T-helper 9 cell (primary cell): Measurements from ENCODE around the gene LRRC59.

Source experiments
- DNase-seq: peaks from one replicate; pipeline ENCODE4 v3.0.0-alpha.2; 2020

LRRC59 gene

DNA sequence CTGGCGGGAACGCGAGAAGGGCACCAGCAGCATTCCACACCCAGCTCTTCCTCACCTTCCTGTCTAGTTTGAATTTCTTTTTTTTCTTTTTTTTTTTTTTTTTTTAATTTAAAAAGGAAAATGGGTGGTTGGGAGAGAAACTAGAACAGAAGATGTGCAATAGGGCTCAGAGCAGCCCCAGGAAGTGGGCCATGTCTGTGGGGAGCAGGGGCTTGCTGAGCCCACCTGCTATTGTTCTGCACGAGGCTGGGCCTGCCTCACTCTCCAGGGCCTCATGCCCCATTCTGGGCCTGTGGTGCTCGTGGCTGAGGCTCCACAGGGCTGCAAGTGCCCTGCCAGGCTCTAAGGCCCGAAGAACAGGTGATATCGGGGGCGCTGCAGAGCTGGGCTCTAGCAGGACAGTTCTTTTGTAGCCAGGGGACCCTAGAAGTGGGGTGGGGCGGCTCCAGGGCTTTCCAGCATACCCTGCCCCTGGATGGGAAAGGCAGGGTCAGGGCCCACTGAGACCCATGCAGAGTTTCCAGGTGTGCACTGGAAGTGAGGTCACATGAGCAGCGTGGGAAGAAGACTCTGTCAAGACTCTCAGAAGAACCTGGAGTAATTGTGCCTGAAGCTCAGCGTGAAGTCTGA is 36.7 kb downstream of the LRRC59 start:
- no peak for DNase-seq

GRCh38 chr17:50359998-50360461 is 37.3 kb downstream of the LRRC59 start:
- DNase-seq, result no peak

GRCh38 chr17:50359005-50359699 is 38.2 kb downstream of the LRRC59 start:
- DNase-seq, result no peak

GRCh38 chr17:50358177-50358576 is 39.1 kb downstream of the LRRC59 start:
- no peak for DNase-seq

DNA sequence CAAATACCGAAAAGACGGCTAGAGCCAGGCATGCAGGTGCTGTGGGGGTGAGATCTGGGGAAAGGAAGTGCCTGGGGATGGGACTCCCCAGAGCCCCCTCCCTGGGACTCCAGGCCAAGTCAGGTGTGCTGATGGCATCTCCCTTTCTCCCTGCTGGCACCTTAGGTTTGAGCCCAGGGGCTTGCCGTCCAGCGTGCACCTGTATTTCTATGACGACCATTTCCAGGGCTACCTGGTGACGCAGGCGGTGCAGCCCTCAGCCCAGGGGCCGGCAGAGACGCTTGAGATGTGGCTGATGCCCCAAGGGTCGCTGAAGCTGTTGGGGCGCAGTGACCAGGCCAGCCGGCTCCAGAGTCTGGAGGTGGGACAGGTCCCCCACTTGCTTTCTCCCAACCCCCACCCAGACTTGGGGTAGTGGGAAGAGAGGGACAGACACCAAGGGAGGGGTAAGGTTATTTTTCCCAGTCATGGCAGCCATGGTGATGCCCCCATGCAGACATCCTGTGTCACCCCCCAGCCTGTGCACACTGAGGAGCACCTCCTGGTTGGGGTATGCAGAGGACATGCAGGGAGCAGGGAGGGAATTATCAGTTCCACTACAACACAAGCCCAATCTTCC is 40.3 kb downstream of the LRRC59 start:
- DNase-seq, result no peak

- no peak for DNase-seq
Observed at GRCh38 chr17:50356418-50356817, 40.9 kb downstream of the LRRC59 start.

DNA sequence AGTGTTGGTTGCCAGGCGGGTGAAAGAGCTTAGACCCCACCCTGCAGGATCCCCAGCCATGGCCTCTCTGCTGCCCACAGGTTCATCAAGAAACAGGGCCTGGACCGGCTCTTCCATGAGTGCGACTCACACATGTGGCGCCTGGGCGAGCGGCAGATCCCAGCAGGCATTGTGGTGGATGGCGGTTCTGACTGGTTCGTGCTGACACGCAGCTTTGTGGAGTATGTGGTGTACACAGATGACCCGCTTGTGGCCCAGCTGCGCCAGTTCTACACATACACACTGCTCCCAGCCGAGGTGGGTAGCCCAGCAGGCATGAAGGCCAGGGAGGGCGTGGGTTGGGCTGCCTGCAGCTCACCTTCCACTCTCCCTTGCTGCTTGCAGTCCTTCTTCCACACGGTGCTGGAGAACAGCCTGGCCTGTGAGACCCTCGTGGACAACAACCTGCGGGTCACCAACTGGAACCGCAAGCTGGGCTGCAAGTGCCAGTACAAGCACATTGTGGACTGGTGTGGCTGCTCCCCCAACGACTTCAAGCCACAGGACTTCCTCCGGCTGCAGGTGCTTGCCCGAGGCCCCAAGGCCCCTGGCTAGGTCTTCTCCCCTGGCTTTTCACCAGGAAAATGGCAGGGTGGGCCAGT is 41.5 kb downstream of the LRRC59 start:
- DNase-seq, result no peak

DNA sequence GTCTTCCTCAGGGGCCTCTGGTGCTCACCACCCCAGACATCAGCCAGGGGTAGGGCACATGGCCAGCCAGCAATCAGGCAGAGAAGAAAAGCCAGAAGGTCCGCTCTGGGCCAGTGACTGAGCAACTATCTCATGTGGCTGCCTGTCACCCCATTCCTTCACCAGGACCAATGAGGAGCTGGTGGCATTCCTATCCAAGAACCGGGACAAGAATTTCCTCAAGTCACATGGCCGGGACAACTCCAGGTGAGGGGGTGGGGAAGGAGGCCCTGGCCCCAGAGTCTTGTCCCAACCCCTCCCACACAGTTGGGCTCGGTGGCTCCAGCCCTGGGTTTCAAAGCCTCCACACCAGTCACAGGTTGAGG is 42.0 kb downstream of the LRRC59 start:
- no peak for DNase-seq

- no peak for DNase-seq
Observed at GRCh38 chr17:50354776-50355175, 42.5 kb downstream of the LRRC59 start.

DNA sequence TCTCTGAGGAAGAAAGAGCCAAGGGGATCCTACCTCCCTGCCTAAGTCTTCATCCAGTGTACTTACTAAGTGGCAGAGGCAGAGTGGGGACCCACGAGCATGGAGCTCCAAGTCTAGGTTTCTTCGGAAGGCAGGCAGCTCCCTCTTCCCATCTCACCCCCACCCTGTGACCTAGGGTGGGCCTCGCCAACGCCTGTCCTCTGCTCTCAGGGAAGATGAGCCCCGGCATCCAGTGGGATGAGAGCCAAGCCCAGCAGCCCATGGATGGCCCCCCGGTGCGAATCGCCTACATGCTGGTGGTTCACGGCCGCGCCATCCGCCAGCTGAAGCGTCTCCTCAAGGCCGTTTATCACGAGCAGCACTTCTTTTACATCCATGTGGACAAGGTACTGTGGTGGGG is 43.1 kb downstream of the LRRC59 start:
- DNase-seq, result no peak

- DNase-seq, result no peak
Observed at GRCh38 chr17:50353600-50354195, 43.6 kb downstream of the LRRC59 start.

- DNase-seq, result no peak
Observed at GRCh38 chr17:50352693-50353599, 44.4 kb downstream of the LRRC59 start.

GRCh38 chr17:50352072-50352692 is 45.1 kb downstream of the LRRC59 start:
- DNase-seq, result no peak

DNA sequence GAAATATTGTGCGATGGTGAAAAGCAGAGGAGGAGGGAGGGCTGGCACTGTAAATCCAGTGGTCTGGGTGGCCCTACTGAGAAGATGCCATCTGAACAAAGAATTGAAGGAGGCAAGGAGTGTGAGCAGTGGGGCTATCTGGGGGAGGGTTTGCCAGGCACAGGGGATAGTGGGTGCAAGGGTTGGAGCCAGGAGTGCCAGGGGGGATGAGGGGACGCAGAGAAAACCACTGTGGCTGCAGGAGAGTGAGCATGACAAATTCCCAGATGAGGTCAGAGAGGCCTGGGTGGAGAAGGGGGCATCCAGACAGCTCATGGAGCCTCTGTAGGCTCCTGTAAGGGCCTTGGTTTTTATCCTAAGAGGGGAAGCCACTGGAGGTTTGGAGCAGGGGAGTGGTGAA is 46.6 kb downstream of the LRRC59 start:
- DNase-seq, result no peak

DNA sequence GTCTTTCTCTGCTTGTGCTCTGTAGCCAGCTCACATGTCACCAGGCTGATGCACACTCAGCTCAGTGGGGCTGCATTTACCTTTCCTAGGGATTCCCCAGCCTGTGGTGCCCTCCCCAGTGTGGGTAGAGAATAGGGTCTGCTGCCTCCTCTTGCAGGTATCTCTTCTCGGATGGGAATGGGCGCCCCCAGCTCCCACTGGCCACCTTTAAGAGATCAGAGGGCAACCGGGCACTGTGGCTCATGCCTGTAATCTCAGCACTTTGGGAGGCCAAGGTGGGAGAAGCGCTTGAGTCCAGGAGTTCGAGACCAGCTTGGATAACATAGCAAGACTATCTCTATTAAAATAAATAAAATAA is 48.1 kb downstream of the LRRC59 start:
- no peak for DNase-seq

DNA sequence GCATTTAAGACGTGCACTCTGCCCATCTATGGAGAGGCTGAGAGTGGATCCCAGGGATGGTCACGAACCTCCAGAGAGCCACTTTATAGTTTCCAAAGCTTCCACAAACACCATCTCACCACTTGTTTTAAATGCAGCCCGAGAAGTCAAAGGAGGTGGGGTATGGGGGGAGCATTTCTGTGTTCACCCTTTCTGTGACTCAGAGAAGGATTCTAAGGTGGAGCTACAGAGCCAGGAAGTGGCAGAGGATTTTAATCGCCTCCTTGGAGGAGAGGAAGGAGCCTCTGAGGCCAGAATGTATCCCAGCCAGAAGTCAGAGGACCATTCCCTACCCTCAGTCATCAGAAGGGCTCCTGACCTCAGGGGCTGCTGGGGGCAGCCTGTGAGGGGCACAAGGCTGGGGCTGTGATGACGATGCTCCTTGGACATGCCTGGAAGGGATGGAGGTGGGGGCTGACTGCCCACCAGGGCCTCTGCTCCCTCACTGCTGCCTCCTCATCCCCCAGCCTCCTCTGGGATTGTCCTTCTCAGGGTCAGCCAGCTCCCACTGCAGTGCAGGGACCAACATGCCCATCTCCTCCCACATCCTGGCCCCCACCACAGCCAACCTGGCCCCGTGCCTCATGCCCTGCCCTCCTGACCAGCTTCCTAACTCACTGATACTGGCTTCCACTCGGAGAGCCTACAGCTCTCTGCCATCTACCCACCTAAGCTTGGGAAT is 48.6 kb downstream of the LRRC59 start:
- DNase-seq, result no peak

GRCh38 chr17:50347894-50348291 is 49.4 kb downstream of the LRRC59 start:
- no peak for DNase-seq

DNA sequence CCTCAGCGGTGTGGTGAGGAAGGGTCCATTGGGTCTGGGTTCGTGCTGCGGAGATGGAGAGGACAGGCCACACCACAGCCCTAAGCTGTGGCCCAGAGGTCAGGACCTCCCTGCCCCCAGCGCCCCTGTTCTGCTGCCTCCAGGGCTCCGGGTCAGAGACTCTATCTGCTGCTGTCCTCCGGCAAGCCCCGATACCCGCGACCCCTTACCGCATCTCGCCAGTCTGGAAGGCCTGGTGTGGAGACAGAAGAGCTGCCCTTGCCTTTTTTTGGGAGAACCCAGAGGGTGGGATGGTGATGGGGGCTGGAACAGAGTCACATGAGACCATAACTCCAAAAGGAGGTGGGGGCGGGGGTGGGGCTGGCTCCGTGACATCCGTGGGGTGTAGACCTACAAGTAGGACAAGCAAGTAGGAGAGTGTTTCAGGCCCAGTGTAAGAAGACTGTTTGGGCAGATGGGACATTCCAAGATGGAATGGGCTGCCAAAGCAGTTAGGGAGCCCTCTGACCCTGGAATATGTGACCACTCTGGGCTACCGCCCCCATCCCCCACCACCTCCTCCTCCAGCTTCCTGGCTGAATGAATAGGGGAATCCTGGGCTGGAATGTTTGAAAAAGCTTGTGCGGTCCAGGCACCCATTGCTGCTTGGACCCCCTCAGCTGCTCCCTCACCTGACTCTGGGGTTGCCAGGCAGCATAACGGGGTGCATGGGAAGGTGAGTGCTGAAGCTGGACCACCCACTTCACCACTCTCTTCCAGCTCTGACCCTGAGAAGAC is 50.0 kb downstream of the LRRC59 start:
- no peak for DNase-seq

GRCh38 chr17:50346313-50347116 is 50.8 kb downstream of the LRRC59 start:
- peak; percentile 25 for DNase-seq
